UCSD-AML1 (cell line): ENCODE results near the gene PET100.
A peak's percentile ranks its signal among the peaks of the same experiment; 100 is the strongest.

Experiments used
- DNase-seq: peaks from one replicate; lab custom pipeline; 2025; ENCODE audit not compliant: unreplicated experiment; lab: John Stamatoyannopoulos, UW

PET100 gene

DNA sequence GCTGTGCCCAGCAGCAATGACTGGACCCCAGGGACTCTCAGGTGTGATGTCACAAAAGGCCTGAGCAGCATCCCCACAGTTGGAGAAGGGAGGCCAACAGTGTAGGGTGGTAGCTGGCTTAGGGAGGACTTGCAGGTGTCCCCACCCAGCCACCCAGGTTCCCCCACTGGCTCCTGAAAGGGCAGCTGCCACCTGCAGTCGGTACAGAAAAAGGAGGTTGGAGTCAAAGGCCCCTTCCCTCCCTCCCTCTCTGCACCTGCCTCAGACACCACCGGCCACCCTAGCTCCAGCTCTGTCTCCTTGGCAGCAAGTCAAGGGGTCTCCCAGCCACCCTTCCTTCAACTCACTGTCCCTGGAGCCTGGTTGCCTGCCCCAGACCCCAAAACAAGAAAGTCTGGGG, 4.1 kb downstream of the PET100 start, which contains the start of gene PCP2:
PCP2 (minus strand) TSS at position 22 of the 400 bp plus-strand sequence. CDS start 262 bp downstream, outside the sequence.
- DNase-seq, result no peak

GRCh38 chr19:7635670-7636069, 6.1 kb downstream of the PET100 start:
- no peak for DNase-seq

- no peak for DNase-seq
These were observed 6.7 kb downstream of the PET100 start for GRCh38 chr19:7636317-7636690.

GRCh38 chr19:7636691-7637373, 7.2 kb downstream of the PET100 start, which contains the start of gene STXBP2:
STXBP2 (plus strand) TSS chr19:7637110; CDS start chr19:7637150, 40 bp downstream.
- DNase-seq, result peak; percentile 87

- peak; percentile 78 for DNase-seq
These were observed 8.0 kb downstream of the PET100 start for GRCh38 chr19:7637374-7638256.

DNA sequence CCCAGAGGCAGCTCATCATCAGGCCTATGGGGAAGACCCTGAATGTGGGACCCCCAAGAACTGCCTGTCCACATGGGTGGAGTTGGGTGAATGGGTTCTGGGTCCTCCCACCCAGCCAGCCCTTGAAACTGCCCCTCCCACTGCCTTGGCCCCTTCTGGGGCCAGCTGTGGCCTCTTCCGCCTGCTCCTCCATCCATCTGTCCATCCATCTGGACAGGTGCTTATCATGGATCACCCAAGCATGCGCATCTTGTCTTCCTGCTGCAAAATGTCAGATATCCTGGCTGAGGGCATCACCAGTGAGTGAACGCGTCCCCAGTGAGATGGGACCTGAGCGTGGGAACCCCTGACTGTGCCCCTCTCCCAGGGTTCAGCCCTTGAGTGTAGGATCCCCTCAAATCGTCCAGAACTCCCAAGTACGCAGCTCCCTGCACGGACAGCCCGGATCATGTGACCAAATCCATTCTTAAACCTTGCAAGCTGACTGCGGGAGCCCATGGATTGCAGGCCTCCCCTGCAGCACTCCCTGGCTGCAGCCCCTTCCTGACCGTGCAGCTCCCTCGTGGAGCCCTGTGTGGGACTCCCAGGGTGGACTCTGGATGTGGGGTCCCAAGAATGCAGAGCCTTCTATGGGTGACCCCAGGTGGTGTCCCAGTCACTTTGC, 9.3 kb downstream of the PET100 start:
- DNase-seq, result no peak

DNA sequence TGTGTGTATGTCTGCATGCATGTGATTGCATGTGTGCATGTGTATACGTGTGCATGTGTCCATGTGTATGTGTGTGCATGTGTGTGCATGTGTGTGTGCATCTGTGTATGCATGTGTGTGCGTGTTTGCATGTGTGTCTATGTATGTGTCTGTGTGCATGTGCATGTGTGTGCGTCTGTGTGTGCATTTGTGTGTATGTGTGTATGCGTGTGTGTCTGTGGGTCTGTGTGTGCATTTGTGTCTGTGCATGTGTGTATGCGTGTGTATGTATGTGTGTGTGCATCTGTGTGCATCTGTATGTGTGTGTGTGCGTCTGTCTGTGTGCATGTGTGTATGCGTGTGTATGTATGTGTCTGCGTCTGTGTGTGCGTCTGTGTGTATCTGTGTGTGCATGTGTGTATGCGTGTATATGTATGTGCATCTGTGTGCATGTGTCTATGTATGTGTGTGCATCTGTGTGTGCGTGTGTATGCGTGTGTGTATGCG, 10.3 kb downstream of the PET100 start:
- no peak for DNase-seq

- DNase-seq, result no peak
These were observed 11.2 kb downstream of the PET100 start for GRCh38 chr19:7640803-7641202.

- DNase-seq, result peak; percentile 18
These were observed 12.0 kb downstream of the PET100 start for GRCh38 chr19:7641290-7642276.

- no peak for DNase-seq
These were observed 12.9 kb downstream of the PET100 start for GRCh38 chr19:7642295-7643030.

GRCh38 chr19:7643031-7643415, 13.4 kb downstream of the PET100 start:
- DNase-seq, result no peak

DNA sequence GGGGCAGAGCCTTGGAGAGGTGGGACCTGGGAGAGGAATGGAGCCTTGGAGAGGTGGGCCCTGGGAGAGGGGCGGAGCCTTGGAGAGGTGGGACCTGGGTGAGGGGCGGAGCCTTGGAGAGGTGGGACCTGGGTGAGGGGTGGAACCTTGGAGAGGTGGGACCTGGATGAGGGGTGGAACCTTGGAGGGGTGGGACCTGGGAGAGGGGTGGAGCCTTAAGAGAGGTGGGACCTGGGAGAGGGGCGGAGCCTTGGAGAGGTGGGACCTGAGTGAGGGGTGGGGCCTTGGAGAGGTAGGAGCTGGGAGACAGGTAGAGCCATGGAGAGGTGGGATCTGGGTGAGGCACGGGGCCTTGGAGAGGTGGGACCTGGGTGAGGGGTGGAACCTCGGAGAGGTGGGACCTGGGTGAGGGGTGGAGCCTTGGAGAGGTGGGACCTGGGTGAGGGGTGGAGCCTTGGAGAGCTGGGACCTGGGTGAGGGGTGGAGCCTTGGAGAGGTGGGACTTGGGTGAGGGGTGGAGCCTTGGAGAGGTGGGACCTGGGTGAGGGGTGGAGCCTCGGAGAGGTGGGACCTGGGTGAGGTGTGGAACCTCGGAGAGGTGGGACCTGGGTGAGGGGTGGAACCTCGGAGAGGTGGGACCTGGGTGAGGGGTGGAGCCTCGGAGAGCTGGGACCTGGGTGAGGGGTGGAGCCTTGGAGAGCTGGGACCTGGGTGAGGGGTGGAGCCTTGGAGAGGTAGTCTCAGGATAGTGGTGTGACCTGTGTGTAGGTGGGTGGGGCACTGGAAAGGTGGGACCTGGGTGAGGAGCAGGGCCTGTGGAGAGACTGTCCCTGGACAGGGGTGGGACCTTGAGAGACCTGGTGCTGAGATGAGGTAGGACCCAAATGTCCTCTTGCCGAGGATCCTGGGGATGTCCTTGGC, 14.3 kb downstream of the PET100 start:
- DNase-seq, result peak; percentile 30

DNA sequence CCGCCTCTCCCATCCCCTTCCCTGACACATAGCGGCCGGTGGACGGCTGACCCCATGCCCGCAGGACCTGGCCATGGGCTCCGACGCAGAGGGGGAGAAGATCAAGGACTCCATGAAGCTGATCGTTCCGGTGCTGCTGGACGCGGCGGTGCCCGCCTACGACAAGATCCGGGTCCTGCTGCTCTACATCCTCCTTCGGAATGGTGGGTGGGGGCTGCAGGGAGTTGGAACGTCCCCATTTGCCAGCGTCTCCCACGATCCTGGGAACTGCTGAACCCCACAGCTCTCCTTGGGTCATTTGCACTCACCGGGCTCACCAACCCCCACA, 14.9 kb downstream of the PET100 start:
- DNase-seq, result no peak

GRCh38 chr19:7645163-7645562, 15.6 kb downstream of the PET100 start:
- no peak for DNase-seq

DNA sequence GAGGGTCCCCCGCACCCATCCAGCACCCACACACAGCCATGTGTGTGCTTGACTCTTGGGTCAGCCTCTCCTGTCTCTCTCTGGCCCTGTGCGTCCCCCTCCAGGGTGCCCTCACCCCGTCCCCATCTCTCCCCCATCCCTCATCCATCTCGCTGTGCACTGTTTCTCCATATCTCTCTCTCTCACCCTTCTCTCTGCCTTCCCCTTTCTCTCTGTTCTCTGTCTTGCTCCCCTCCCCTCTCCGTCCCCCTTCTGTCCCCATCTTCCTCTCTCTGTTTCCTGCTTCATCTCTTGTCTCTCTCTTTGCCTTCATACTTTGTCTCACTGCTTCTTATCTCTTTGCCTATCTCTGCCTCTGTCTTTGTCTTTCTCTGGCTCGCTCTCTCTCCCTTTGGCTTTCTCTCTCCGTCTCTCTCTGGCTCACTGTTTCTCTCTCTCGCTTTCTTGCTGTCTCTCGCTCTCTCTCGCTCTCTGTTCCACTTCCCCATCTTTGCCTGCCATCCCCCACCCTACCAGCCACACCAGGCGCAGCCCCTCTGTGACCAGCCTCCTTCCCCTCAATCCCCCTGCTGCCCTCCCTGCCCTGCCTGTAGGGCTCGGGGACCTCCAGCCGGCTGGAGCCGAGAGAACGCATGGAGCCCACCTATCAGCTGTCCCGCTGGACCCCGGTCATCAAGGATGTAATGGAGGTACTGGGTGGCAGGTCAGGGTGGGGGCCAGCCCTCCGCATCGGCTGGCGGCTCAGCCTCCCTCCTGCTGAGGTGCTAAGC, 16.2 kb downstream of the PET100 start:
- no peak for DNase-seq

GRCh38 chr19:7646426-7646700, 16.8 kb downstream of the PET100 start:
- DNase-seq, result no peak

DNA sequence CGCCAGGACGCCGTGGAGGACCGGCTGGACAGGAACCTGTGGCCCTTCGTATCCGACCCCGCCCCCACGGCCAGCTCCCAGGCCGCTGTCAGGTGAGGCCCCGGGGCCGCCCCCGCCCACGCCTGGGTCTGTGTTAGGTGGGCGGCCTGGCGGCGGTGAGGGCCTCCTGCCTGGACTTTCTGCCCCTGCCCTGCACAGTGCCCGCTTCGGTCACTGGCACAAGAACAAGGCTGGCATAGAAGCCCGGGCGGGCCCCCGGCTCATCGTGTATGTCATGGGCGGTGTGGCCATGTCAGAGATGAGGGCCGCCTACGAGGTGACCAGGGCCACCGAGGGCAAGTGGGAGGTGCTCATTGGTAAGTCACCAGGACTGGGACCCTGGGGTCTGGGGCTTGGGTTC, 17.6 kb downstream of the PET100 start:
- DNase-seq, result no peak
